ENCODE measurements around the gene TSPAN9.

TSPAN9 gene

GRCh38 chr12:3179731-3180130 lies 102.6 kb downstream of the TSPAN9 start:
- in situ Hi-C loops (cut with MboI; ENCODE audit: low sequenced_read_pairs) = no loop called here

GRCh38 chr12:3182426-3182825 lies 105.2 kb downstream of the TSPAN9 start:
- in situ Hi-C loops (cut with MboI; ENCODE audit: low sequenced_read_pairs) = no loop called here

GRCh38 chr12:3184485-3184884 lies 107.3 kb downstream of the TSPAN9 start:
- in situ Hi-C loops (cut with MboI; ENCODE audit: low sequenced_read_pairs) = no loop called here

- in situ Hi-C loops (cut with MboI; ENCODE audit: low sequenced_read_pairs) = no loop called here
Measured at GRCh38 chr12:3185260-3185870, 108.2 kb downstream of the TSPAN9 start.

- in situ Hi-C loops (cut with MboI; ENCODE audit: low sequenced_read_pairs) = no loop called here
Measured at GRCh38 chr12:3186546-3187215, 109.5 kb downstream of the TSPAN9 start.

- in situ Hi-C loops (cut with MboI; ENCODE audit: low sequenced_read_pairs) = no loop called here
Measured at GRCh38 chr12:3187846-3188770, 110.9 kb downstream of the TSPAN9 start.

- in situ Hi-C loops (cut with MboI; ENCODE audit: low sequenced_read_pairs) = no loop called here
Measured at GRCh38 chr12:3189282-3189681, 112.1 kb downstream of the TSPAN9 start.

GRCh38 chr12:3190101-3190500 lies 112.9 kb downstream of the TSPAN9 start:
- in situ Hi-C loops (cut with MboI; ENCODE audit: low sequenced_read_pairs) = no loop called here

- in situ Hi-C loops (cut with MboI; ENCODE audit: low sequenced_read_pairs) = no loop called here
Measured at GRCh38 chr12:3191450-3191849, 114.3 kb downstream of the TSPAN9 start.

GRCh38 chr12:3192221-3192620 lies 115.0 kb downstream of the TSPAN9 start:
- in situ Hi-C loops (cut with MboI; ENCODE audit: low sequenced_read_pairs) = no loop called here

GRCh38 chr12:3193131-3193530 lies 116.0 kb downstream of the TSPAN9 start:
- in situ Hi-C loops (cut with MboI; ENCODE audit: low sequenced_read_pairs) = no loop called here

GRCh38 chr12:3193755-3194154 lies 116.6 kb downstream of the TSPAN9 start:
- in situ Hi-C loops (cut with MboI; ENCODE audit: low sequenced_read_pairs) = no loop called here

GRCh38 chr12:3195337-3195736 lies 118.2 kb downstream of the TSPAN9 start:
- in situ Hi-C loops (cut with MboI; ENCODE audit: low sequenced_read_pairs) = no loop called here

- in situ Hi-C loops (cut with MboI; ENCODE audit: low sequenced_read_pairs) = no loop called here
Measured at GRCh38 chr12:3195859-3196483, 118.8 kb downstream of the TSPAN9 start.

- in situ Hi-C loops (cut with MboI; ENCODE audit: low sequenced_read_pairs) = no loop called here
Measured at GRCh38 chr12:3196488-3196887, 119.3 kb downstream of the TSPAN9 start.

- in situ Hi-C loops (cut with MboI; ENCODE audit: low sequenced_read_pairs) = no loop called here
Measured at GRCh38 chr12:3197131-3197818, 120.1 kb downstream of the TSPAN9 start.

GRCh38 chr12:3199551-3200031 lies 122.4 kb downstream of the TSPAN9 start:
- in situ Hi-C loops (cut with MboI; ENCODE audit: low sequenced_read_pairs) = no loop called here

GRCh38 chr12:3200032-3200617 lies 122.9 kb downstream of the TSPAN9 start:
- in situ Hi-C loops (cut with MboI; ENCODE audit: low sequenced_read_pairs) = no loop called here

- in situ Hi-C loops (cut with MboI; ENCODE audit: low sequenced_read_pairs) = no loop called here
Measured at GRCh38 chr12:3200814-3201233, 123.6 kb downstream of the TSPAN9 start.
